Cerebellar nuclear complex (tissue), 1 donor: ENCODE data around the gene TMEM176B.

Experiments used
- DNase-seq, 2 experiments: peaks; one replicate each; lab custom pipeline; 2025; lab: John Stamatoyannopoulos, UW

The TMEM176B gene

GRCh38 chr7:150751702-150752101 is 48.5 kb downstream of the TMEM176B start:
- no peak for DNase-seq

- DNase-seq, result no peak
Measured at GRCh38 chr7:150748376-150748775, 51.8 kb downstream of the TMEM176B start.

GRCh38 chr7:150746921-150747320 is 53.2 kb downstream of the TMEM176B start:
- DNase-seq, result no peak

- no peak for DNase-seq
Measured at GRCh38 chr7:150745876-150746275, 54.3 kb downstream of the TMEM176B start.

- DNase-seq, result no peak
Measured at GRCh38 chr7:150745086-150745485, 55.1 kb downstream of the TMEM176B start.

- no peak for DNase-seq
Measured at GRCh38 chr7:150744041-150744656, 56.0 kb downstream of the TMEM176B start.

- DNase-seq, result no peak
Measured at GRCh38 chr7:150742286-150742968, 57.7 kb downstream of the TMEM176B start.
